Adrenal gland (tissue), 19 donors: Measurements from ENCODE around the gene SPIB. TPM values are rescaled to one million over a fixed set of nuclear protein-coding genes. Genes with fewer than 3 reads are reported as not detected.
A peak's percentile ranks its signal among the peaks of the same experiment; 100 is the strongest.

Experiments
- DNase-seq, 7 donors: peaks; one replicate each; pipeline ENCODE4 v3.0.0-alpha.2; 2019 to 2020
- H3K27ac ChIP-seq, 5 donors: fragments of 200-600 bp; sonication (generic) in 4 of 5; 1 replicate in 3 of 5; 2 replicates in 2 of 5; pipeline versions ENCODE4 v1.5.1 to v1.8.0; 2016 to 2020; ENCODE audit warnings: mild to moderate bottlenecking in 1 of 5
- H3K27me3 ChIP-seq: fragments of 200-600 bp; 2 replicates; pipeline ENCODE4 v1.8.0; 2021
- H3K36me3 ChIP-seq, 2 donors: fragments of 200-600 bp; replicated peaks in 1 of 2; 1 replicate in 1 of 2; 2 replicates in 1 of 2; pipeline versions ENCODE4 v1.5.1 to v1.8.0; 2018 to 2022
- H3K4me1 ChIP-seq, 2 donors: fragments of 200-600 bp; replicated peaks in 1 of 2; 1 replicate in 1 of 2; 2 replicates in 1 of 2; pipeline versions ENCODE4 v1.5.1 to v1.8.0; 2018 to 2021
- H3K4me3 ChIP-seq, 4 donors: fragments of 200-600 bp; sonication (generic) in 3 of 4; one replicate each; pipeline ENCODE4 v1.5.1; 2016 to 2018
- H3K9me3 ChIP-seq, 3 donors: fragments of 200-600 bp; sonication (generic) in 1 of 3; replicated peaks in 1 of 3; 1 replicate in 2 of 3; 2 replicates in 1 of 3; pipeline versions ENCODE4 v1.5.1 to v1.8.0; 2016 to 2021
- CTCF ChIP-seq, 6 experiments: fragments of 450-650 bp in 4 of 6; fragments of 200-600 bp in 2 of 6; sonication (generic) in 1 of 6; IDR thresholded peaks; 1 replicate in 5 of 6; 2 replicates in 1 of 6; pipeline versions ENCODE4 v1.5.1 to v1.8.0; 2016 to 2021; ENCODE audit warnings: antibody characterized with exemption in 6 of 6, mild to moderate bottlenecking in 2 of 6, moderate library complexity in 1 of 6
- POLR2A ChIP-seq, 2 donors: fragments of 450-650 bp; IDR thresholded peaks; one replicate each; pipeline ENCODE4 v1.6.1; 2017; ENCODE audit warnings: antibody characterized with exemption in 2 of 2, mild to moderate bottlenecking in 2 of 2, moderate library complexity in 1 of 2
- whole genome bisulfite sequencing, 4 donors: extraction: QIAGEN DNeasy Blood & Tissue Kit in 2 of 4; methylation state at CpG; one replicate each; pipeline versions ENCODE4 v1.1.5 to v1.1.7; 2013 to 2017; 5-methylcytosine and 5-hydroxymethylcytosine counted together
- intact Hi-C, 2 donors: fragments of 100-400 bp; cut with DNase I; formaldehyde crosslinking; loops; one replicate each; pipeline versions ENCODE4 v1.14.1 to v1.15.0; 2022 to 2023
- long read RNA-seq, 10 donors: library from polyadenylated mRNA in 3 of 10; unstranded in 2 of 10; stranded (forward) in 1 of 10; transcript quantifications; one replicate each; pipeline ENCODE4 v2.0.0 and lab custom pipeline, GENCODE V29; 2021 to 2026
- polyA plus RNA-seq, 3 donors: library from polyadenylated mRNA; stranded (reverse); fragments of 200-250 nt in 2 of 3; fragments of 350-450 nt in 1 of 3; fragmentation: Illumina TruSeq in 1 of 3; extraction: RNeasy Lipid Tissue Mini Kit (QIAGEN cat#74804) in 1 of 3; gene quantifications; one replicate each; pipeline ENCODE4 v1.2.3, GENCODE V29; 2013 to 2014
- total RNA-seq, 9 donors: library from RNA; depleted of rRNA in 4 of 9; stranded (reverse); fragments of >200 nt in 4 of 9; fragments of 120-200 nt in 1 of 9; fragmentation: NEBNext Ultra II Directional in 1 of 9; extraction: Animal tissue kit (Norgen Biotek cat#: 25700) in 1 of 9; gene quantifications; one replicate each; pipeline versions ENCODE4 v1.1.0 to v1.2.4, GENCODE V29; 2013 to 2023
- donor health status: healthy with polysubstance abuse.
- donor health status: Bipolar disorder and iron deficiency.
- donor health status: DM: yes; HTN: yes; CAD: no.
- donor health status: DM: no; HTN: no; CAD: no.
- donor health status: DM: no; HTN: no; CAD: no.
- donor health status: DM: yes; HTN: yes; CAD: no.

The SPIB gene
- total RNA-seq (under 1 TPM in 3 of 9 donors, not detected in 6; 0.06 to 0.29 (median 0.19) TPM), polyA plus RNA-seq (under 1 TPM in 1 of 3 donors, not detected in 2; 0.03 TPM)
- long read RNA-seq, donor 1, result 0 reads
- long read RNA-seq, donor 2, result 0 reads
- long read RNA-seq, donor 3, result 0 reads
- long read RNA-seq, donor 4, result 0 reads
- long read RNA-seq, donor 5, result 0 reads
- long read RNA-seq, donor 6, result 0 reads
- long read RNA-seq, donor 7, result 0 reads
- long read RNA-seq, donor 8, result 0 reads
- long read RNA-seq, donor 9, result 0 reads
- long read RNA-seq, donor 10, result 0 reads

GRCh38 chr19:50418176-50419021 is at the start of gene SPIB:
TSS of gene SPIB (plus strand) at chr19:50418938. CDS start at chr19:50418963, 25 bp downstream.
- no peaks in the 10 kb centered on the region for H3K36me3 ChIP-seq
- TF ChIP-seq CTCF (IDR thresholded peaks at IDR 0.05) (no peak), POLR2A (IDR thresholded peaks at IDR 0.05) (no peak)
- no peak within 1 kb of the TSS for H3K4me3 ChIP-seq
- H3K27me3 ChIP-seq, result peaks cover 30% of the 10 kb centered on the region
- no peaks in the 10 kb centered on the region for H3K9me3 ChIP-seq
- no peak for DNase-seq
- intact Hi-C loops, result loop anchor here in 1 of 2 donors (5.0 kb wide), 1 partner anchor 51 kb away; the partner anchor contains the start of gene NAPSA
- no peak within 1 kb of the TSS for H3K27ac ChIP-seq
- no peaks in the 10 kb centered on the region for H3K4me1 ChIP-seq
- 20 to 39% (median 23%) methylated on average over 11 to 34 of the region's 34 CpGs for WGBS, 4 donors

GRCh38 chr19:50371914-50372475 is 46.7 kb upstream of the SPIB start:
- H3K4me1 ChIP-seq, result no peaks in the 10 kb centered on the region
- H3K27me3 ChIP-seq, result no peaks in the 10 kb centered on the region
- no peak overlapping the region for H3K4me3 ChIP-seq
- intact Hi-C loops, result no loop called here
- DNase-seq, result no peak
- TF ChIP-seq CTCF (IDR thresholded peaks at IDR 0.05) (no peak), POLR2A (IDR thresholded peaks at IDR 0.05) (no peak)
- no peak overlapping the region for H3K27ac ChIP-seq
- H3K36me3 ChIP-seq, result no peaks in the 10 kb centered on the region
- H3K9me3 ChIP-seq, result no peaks in the 10 kb centered on the region
- 66 to 73% (median 69%) methylated on average over 10 of the region's 10 CpGs for WGBS, 4 donors

GRCh38 chr19:50376166-50377050 is 42.3 kb upstream of the SPIB start, which contains the start of gene NR1H2:
TSS of gene NR1H2 (plus strand) at chr19:50376457. CDS start at chr19:50377606, 1,149 bp downstream.
- no peaks in the 10 kb centered on the region for H3K4me1 ChIP-seq
- H3K9me3 ChIP-seq, result no peaks in the 10 kb centered on the region
- peak within 1 kb of the TSS; percentile 86 to 100 (median 98) for H3K27ac ChIP-seq
- H3K36me3 ChIP-seq, result peaks cover 0 to 41% of the 10 kb centered on the region in 2 donors
- H3K27me3 ChIP-seq, result no peaks in the 10 kb centered on the region
- intact Hi-C loops, result no loop called here
- H3K4me3 ChIP-seq, result peak within 1 kb of the TSS; percentile 63 to 95 (median 86)
- 1 to 2% (median 1%) methylated on average over 43 to 67 of the region's 67 CpGs for WGBS, 4 donors
- peak; percentile 95 to 98 (median 96) for DNase-seq
- TF ChIP-seq POLR2A (IDR thresholded peaks at IDR 0.05) (peak; percentile 64 to 65), CTCF (IDR thresholded peaks at IDR 0.05) (no peak)
